HEK293 (cell line): Measurements from ENCODE around the gene UGT2A3.

Source experiments
- CTCF ChIA-PET: fragments of 350-600 bp; formaldehyde crosslinking; extraction: SDS; loops from one replicate; lab custom pipeline; 2021; ENCODE audit warnings: antibody characterized with exemption; lab: Yijun Ruan, JAX
- POLR2A ChIA-PET: fragments of 300-600 bp; formaldehyde crosslinking; extraction: SDS; loops from one replicate; lab custom pipeline; 2020; ENCODE audit warnings: antibody characterized with exemption, inconsistent platforms; lab: Yijun Ruan, JAX
- H3K27ac ChIP-seq: fragments of 200-500 bp; sonication (Bioruptor generic); 2 replicates; pipeline ENCODE4 v1.5.1; 2014; ENCODE audit warnings: low read depth, low read length, control low read depth, inconsistent platforms; ENCODE audit errors: extremely low read depth
- H3K36me3 ChIP-seq, 2 experiments: fragments of 200-500 bp in 1 of 2; sonication (Bioruptor generic) in 1 of 2; 1 replicate in 1 of 2; 2 replicates in 1 of 2; pipeline ENCODE4 v1.5.1; 2014 to 2017; ENCODE audit warnings: inconsistent platforms in 2 of 2, low read length in 2 of 2; ENCODE audit not compliant: control insufficient read depth in 2 of 2, insufficient read depth in 1 of 2
- H3K4me1 ChIP-seq: fragments of 200-500 bp; sonication (Bioruptor generic); 2 replicates; pipeline ENCODE4 v1.5.1; 2014; ENCODE audit warnings: mild to moderate bottlenecking, low read length, inconsistent platforms; ENCODE audit not compliant: control insufficient read depth, insufficient read depth
- H3K4me3 ChIP-seq: 2 replicates; pipeline ENCODE4 v1.5.1; 2011; ENCODE audit warnings: low read depth, mild to moderate bottlenecking, control low read depth, low read length, moderate library complexity
- H3K9me3 ChIP-seq: fragments of 200-500 bp; sonication (Bioruptor generic); 2 replicates; pipeline ENCODE4 v1.5.1; 2014; ENCODE audit warnings: low read depth, low read length, inconsistent platforms; ENCODE audit not compliant: control insufficient read depth, insufficient read depth
- HOXC10 ChIP-seq: sonication (generic); formaldehyde crosslinking; IDR thresholded peaks from 2 replicates; pipeline ENCODE4 v1.8.1; 2023; ENCODE audit warnings: mild to moderate bottlenecking, missing genetic modification reagents
- KLF10 ChIP-seq: fragments of 450-650 bp; IDR thresholded peaks from 2 replicates; pipeline ENCODE4 v1.5.1; 2018; ENCODE audit warnings: missing biosample characterization, mild to moderate bottlenecking, missing genetic modification characterization
- MEIS1 ChIP-seq: sonication (generic); formaldehyde crosslinking; IDR thresholded peaks from 2 replicates; pipeline ENCODE4 v1.8.1; 2022; ENCODE audit warnings: missing genetic modification reagents, mild to moderate bottlenecking, borderline replicate concordance
- PBX3 ChIP-seq: sonication (generic); formaldehyde crosslinking; IDR thresholded peaks from 2 replicates; pipeline ENCODE4 v1.8.1; 2022; ENCODE audit warnings: mild to moderate bottlenecking, moderate library complexity, missing genetic modification reagents
- TCF7L2 ChIP-seq: IDR thresholded peaks from 2 replicates; pipeline ENCODE4 v1.6.1; 2011; ENCODE audit warnings: low read depth, mild to moderate bottlenecking, inconsistent platforms, low read length, moderate library complexity, borderline replicate concordance
- ZBTB6 ChIP-seq: fragments of 450-650 bp; formaldehyde crosslinking; IDR thresholded peaks from 2 replicates; pipeline ENCODE4 v1.5.1; 2017; ENCODE audit warnings: missing biosample characterization, missing genetic modification characterization
- ZNF169 ChIP-seq: fragments of 450-650 bp; formaldehyde crosslinking; IDR thresholded peaks from 2 replicates; pipeline ENCODE4 v1.5.1; 2016; ENCODE audit warnings: missing biosample characterization, missing genetic modification characterization
- ZNF292 ChIP-seq: fragments of 450-650 bp; formaldehyde crosslinking; IDR thresholded peaks from 2 replicates; pipeline ENCODE4 v1.5.1; 2016; ENCODE audit warnings: low read depth, missing biosample characterization, missing genetic modification characterization, borderline replicate concordance
- ZNF350 ChIP-seq: fragments of 450-650 bp; formaldehyde crosslinking; IDR thresholded peaks from 2 replicates; pipeline ENCODE4 v1.5.0; 2017; ENCODE audit warnings: missing biosample characterization, mild to moderate bottlenecking, missing genetic modification characterization
- ZNF391 ChIP-seq: fragments of 450-650 bp; formaldehyde crosslinking; IDR thresholded peaks from 2 replicates; pipeline ENCODE4 v1.5.1; 2016; ENCODE audit warnings: low read depth, missing biosample characterization, missing genetic modification characterization, borderline replicate concordance
- ZNF398 ChIP-seq: fragments of 450-650 bp; formaldehyde crosslinking; IDR thresholded peaks from 2 replicates; pipeline ENCODE4 v1.5.1; 2017; ENCODE audit warnings: missing biosample characterization, missing genetic modification characterization
- ZNF404 ChIP-seq: fragments of 450-650 bp; formaldehyde crosslinking; IDR thresholded peaks from 2 replicates; pipeline ENCODE4 v1.5.1; 2017; ENCODE audit warnings: missing biosample characterization, missing genetic modification characterization
- ZNF48 ChIP-seq: fragments of 450-650 bp; formaldehyde crosslinking; IDR thresholded peaks from 2 replicates; pipeline ENCODE4 v1.5.1; 2016; ENCODE audit warnings: missing biosample characterization, missing genetic modification characterization
- ZNF510 ChIP-seq: fragments of 450-650 bp; formaldehyde crosslinking; IDR thresholded peaks from 2 replicates; pipeline ENCODE4 v1.5.1; 2018; ENCODE audit warnings: mild to moderate bottlenecking, missing genetic modification characterization, missing biosample characterization; ENCODE audit not compliant: insufficient replicate concordance
- ZNF529 ChIP-seq: fragments of 450-650 bp; formaldehyde crosslinking; IDR thresholded peaks from 2 replicates; pipeline ENCODE4 v1.5.1; 2017; ENCODE audit warnings: missing genetic modification characterization, missing biosample characterization; ENCODE audit not compliant: insufficient replicate concordance
- ZNF555 ChIP-seq: fragments of 450-650 bp; formaldehyde crosslinking; conservative IDR thresholded peaks from 2 replicates; pipeline ENCODE4 v1.5.1; 2017; ENCODE audit warnings: missing biosample characterization, mild to moderate bottlenecking, missing genetic modification characterization, inconsistent platforms
- ZNF558 ChIP-seq: fragments of 450-650 bp; formaldehyde crosslinking; IDR thresholded peaks from 2 replicates; pipeline ENCODE4 v1.5.1; 2016; ENCODE audit warnings: missing biosample characterization, missing genetic modification characterization
- ZNF560 ChIP-seq: fragments of 450-650 bp; formaldehyde crosslinking; IDR thresholded peaks from 2 replicates; pipeline ENCODE4 v1.5.1; 2017; ENCODE audit warnings: missing biosample characterization, missing genetic modification characterization, borderline replicate concordance
- ZNF580 ChIP-seq: fragments of 450-650 bp; formaldehyde crosslinking; IDR thresholded peaks from 2 replicates; pipeline ENCODE4 v1.5.1; 2016; ENCODE audit warnings: missing biosample characterization, missing genetic modification characterization
- ZNF585B ChIP-seq: fragments of 450-650 bp; formaldehyde crosslinking; IDR thresholded peaks from 2 replicates; pipeline ENCODE4 v1.5.1; 2016; ENCODE audit warnings: missing biosample characterization, missing genetic modification characterization
- ZNF624 ChIP-seq: fragments of 450-650 bp; formaldehyde crosslinking; IDR thresholded peaks from 2 replicates; pipeline ENCODE4 v1.5.1; 2017; ENCODE audit warnings: missing biosample characterization, missing genetic modification characterization
- ZNF629 ChIP-seq: fragments of 450-650 bp; formaldehyde crosslinking; IDR thresholded peaks from 2 replicates; pipeline ENCODE4 v1.5.1; 2017; ENCODE audit warnings: missing biosample characterization, missing genetic modification characterization
- ZNF654 ChIP-seq: fragments of 450-650 bp; formaldehyde crosslinking; IDR thresholded peaks from 2 replicates; pipeline ENCODE4 v1.5.1; 2016; ENCODE audit warnings: low read depth, missing biosample characterization, missing genetic modification characterization
- ZNF777 ChIP-seq: fragments of 450-650 bp; formaldehyde crosslinking; IDR thresholded peaks from 2 replicates; pipeline ENCODE4 v1.5.1; 2017; ENCODE audit warnings: missing biosample characterization, missing genetic modification characterization, borderline replicate concordance
- ZSCAN23 ChIP-seq: fragments of 450-650 bp; formaldehyde crosslinking; IDR thresholded peaks from 2 replicates; pipeline ENCODE4 v1.5.1; 2016; ENCODE audit warnings: missing biosample characterization, missing genetic modification characterization

Gene UGT2A3

GRCh38 chr4:68950033-68950432 is 1.6 kb downstream of the UGT2A3 start:
- H3K9me3 ChIP-seq = no peaks in the 10 kb centered on the region
- no peaks in the 10 kb centered on the region for H3K36me3 ChIP-seq
- no peaks in the 10 kb centered on the region for H3K4me1 ChIP-seq
- CTCF ChIA-PET = no interaction called here
- no peak for TF ChIP-seq TCF7L2
- TF ChIP-seq ZSCAN23 = no peak
- TF ChIP-seq ZNF560 (tag by site-specific recombination) = no peak
- TF ChIP-seq PBX3 (CRISPR knock-in tag) = no peak
- no peak for TF ChIP-seq ZNF654 (tag by site-specific recombination)
- TF ChIP-seq ZNF169 (tag by site-specific recombination) = no peak
- no peak for TF ChIP-seq ZNF48 (tag by site-specific recombination)
- no peak for TF ChIP-seq ZNF398 (tag by site-specific recombination)
- TF ChIP-seq ZNF629 (tag by site-specific recombination) = no peak
- no peak for TF ChIP-seq ZNF585B (tag by site-specific recombination)
- no peak for TF ChIP-seq ZNF391 (tag by site-specific recombination)
- no peak for TF ChIP-seq ZNF404 (tag by site-specific recombination)
- no peak for TF ChIP-seq ZNF555 (tag by site-specific recombination)
- TF ChIP-seq ZNF580 = no peak
- no peak for TF ChIP-seq ZNF558 (tag by site-specific recombination)
- TF ChIP-seq ZNF510 (tag by site-specific recombination) = no peak
- H3K27ac ChIP-seq = no peak overlapping the region
- H3K4me3 ChIP-seq = no peak overlapping the region
- POLR2A ChIA-PET = no interaction called here

- no peaks in the 10 kb centered on the region for H3K36me3 ChIP-seq
- no peaks in the 10 kb centered on the region for H3K4me1 ChIP-seq
- no peak for TF ChIP-seq ZNF398 (tag by site-specific recombination)
- TF ChIP-seq ZNF350 (tag by site-specific recombination) = no peak
- no peak for TF ChIP-seq ZBTB6
- TF ChIP-seq HOXC10 (CRISPR knock-in tag) = no peak
- no peak for TF ChIP-seq ZNF624
- no peak for TF ChIP-seq ZNF48 (tag by site-specific recombination)
- no peak for TF ChIP-seq ZNF510 (tag by site-specific recombination)
- TF ChIP-seq ZNF292 (tag by site-specific recombination) = no peak
- TF ChIP-seq ZNF529 (tag by site-specific recombination) = no peak
- TF ChIP-seq ZNF777 = no peak
- no peak for TF ChIP-seq KLF10 (tag by site-specific recombination)
- no peak for TF ChIP-seq MEIS1 (CRISPR knock-in tag)
- ChIA-PET CTCF (no interaction called here), POLR2A (no interaction called here)
- H3K4me3 ChIP-seq = no peak overlapping the region
- no peak overlapping the region for H3K27ac ChIP-seq
- H3K9me3 ChIP-seq = no peaks in the 10 kb centered on the region
These were observed 2.6 kb downstream of the UGT2A3 start for GRCh38 chr4:68948985-68949384.
